Measurements from ENCODE around the gene FASN.

FASN gene

DNA sequence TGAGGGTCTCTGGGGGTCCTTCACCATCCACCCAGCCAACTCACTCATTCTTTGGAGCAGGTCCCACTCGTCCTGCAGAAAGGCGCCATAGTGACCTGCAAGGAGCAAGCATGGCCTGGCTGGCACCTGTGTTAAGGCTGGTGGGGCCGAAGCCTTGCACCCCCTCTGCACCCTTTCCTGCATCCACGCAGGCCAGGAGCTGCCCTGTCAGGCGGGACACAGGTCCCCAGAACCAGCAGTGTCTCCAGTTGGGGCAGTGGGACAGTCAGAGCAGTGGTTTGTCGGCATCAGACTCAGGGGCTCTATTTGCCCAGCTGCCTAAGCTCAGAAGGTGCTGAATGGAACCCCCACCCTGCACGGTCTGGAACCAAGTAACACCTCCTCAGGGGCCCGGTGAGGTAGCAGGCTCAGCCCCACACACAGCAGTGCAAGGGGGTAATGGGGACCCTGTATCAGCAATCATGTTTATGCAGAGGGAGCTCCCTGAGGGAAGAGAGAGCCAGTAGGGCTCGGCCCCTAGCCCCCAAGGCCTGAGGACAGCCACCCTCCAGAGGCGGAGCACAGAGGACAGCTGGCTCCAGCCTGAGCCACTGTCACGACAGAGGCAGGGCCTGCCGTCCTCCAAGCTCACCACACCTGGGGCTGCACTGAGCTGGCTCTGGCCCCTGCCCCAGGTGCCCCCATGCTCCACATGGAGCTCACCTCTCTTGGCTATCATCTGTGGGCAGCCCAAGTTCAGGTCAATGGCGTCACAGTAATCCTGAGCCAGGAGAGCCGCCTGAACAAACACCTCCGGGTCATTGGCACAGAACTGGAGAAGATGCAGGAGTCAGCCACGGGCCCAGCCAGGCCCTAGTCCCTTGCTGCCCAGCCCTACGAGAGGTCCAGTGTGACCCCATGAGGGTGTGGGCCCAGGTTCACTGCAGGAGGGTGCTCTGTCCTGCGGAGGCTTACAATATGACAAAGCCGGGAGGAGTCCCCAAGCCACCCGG lies 34.3 kb downstream of the FASN start:
- DNase-seq: no peak
- in situ Hi-C loops (cut with HindIII; ENCODE audit: low pct_ligation_motif_present, low pct_unique_long_range_greater_than_20kb, low sequenced_read_pairs): no loop called here

DNA sequence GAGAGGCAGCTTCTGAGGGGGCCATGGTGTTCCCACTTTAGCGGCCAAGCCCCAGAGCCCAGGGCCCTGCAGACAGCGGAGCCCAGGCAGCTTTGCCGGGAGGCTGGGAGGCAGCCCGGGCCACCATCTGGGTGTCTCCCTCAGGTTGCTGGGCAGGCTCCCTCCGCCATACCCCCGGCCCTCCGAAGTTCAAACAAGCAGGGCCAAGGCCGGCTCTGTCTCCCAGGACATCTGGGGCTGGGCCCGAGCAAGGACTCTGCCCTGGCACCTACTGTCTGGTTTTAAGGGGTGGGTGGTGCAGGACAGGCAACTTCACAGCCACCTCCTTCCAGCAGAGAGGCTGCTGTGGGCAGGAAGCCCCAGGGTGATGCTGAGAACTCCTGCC lies 35.1 kb downstream of the FASN start:
- in situ Hi-C loops (cut with HindIII; ENCODE audit: low pct_ligation_motif_present, low pct_unique_long_range_greater_than_20kb, low sequenced_read_pairs): no loop called here
- no peak for DNase-seq

DNA sequence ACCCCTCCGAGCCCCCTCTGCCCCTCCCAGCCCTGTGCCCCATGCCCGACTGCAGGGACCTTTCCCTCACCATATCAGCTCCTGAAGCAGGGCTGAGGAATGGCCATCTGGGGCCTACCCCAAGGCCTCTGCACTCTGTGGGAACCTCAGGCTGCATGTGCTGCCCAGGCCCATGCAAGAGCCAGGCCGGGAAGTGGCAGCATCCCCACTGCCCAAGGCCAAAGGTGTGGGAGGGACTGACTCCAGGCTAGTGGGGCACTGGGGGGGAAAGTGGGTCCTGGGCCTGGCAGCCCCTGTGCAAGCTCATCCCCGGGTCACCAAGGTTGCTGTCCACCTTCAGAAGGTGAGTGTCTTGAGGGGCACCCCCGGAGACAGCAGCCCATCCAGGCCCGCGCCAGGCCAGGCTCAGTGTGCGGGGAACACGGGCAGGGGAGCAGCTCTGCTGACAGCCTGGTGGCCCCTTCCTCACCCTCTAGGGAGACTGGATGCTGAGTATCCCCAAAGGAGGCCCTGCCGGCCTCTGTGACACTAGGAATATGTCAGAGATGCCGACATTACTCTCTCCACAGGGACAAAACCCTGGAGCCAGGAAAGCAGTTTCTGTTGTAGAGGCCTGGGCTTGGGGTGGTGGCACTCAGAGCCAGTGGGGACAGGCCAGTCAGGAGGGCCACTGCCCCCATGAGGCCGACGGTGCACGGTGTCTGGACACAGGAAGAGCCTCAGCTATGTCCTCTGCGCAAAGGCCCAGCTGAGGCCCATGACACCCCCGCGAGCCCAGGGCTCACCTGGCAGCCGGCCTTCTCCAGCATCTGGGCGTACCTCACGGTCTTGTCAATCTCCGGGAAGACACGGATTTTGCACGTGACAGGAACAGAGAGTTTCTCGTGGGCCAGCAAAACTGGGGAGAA lies 35.7 kb downstream of the FASN start:
- no peak for DNase-seq
- in situ Hi-C loops (cut with HindIII; ENCODE audit: low pct_ligation_motif_present, low pct_unique_long_range_greater_than_20kb, low sequenced_read_pairs): no loop called here

DNA sequence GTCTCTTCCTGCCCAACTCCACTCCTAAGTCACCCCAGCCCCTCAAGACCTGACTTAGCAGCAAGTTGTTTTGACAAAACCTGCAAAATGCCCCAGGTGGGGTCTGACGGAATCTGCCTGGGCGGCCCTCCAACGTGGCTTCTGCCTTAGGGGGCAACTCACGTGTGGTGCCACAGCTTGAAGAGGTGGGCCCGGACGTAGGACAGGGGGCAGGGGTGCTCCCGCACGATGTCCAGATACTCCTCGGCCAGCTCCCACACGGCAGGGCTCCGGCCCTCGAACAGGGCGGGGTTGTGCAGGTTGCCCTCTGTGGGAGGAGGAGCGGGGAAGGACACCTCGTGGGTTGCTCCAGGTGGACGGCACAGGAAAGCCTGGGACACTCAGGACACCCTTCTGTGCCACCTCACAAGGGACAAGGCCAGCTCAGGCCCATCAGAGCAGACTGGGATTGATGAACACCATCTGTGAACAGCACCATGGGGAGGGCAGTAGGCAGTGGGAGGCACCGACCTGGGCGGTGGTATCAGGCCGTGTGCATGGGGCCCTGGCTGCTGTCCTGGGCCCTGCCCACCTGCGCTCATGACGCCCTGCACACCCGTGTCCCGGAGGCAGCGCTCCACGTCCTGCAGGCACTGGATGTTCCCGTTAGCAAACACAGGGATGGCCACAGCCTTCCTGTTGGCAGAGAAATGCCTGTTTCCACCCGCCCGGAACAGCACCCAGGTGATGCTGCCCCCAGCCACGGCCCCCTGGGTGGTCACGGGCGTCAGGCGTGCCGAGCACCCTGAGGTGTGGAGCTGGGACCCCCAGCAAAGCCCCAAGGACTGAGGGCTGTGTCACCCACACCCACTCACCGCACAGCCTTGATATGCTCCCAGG lies 36.8 kb downstream of the FASN start:
- no peak for DNase-seq

DNA sequence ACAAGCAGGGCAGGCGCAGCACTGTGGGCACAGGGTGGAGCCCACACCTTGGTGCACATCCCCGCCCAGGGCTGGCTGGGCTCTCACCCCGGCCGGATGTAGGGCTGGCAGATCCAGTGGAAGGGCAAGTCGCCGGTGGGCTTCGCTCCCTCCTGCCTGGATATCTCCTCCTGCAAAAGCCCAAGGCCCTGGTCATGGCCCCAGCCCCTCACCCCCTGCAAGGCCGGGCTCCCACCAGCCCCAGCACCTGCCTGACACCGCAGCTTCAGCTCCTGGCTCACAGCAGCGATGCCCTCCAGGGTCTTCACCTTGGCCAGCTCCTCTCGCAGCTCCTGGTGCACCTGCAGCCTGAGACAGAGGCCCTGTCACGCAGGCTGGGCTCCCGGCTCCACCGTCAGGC lies 37.4 kb downstream of the FASN start:
- in situ Hi-C loops (cut with HindIII; ENCODE audit: low pct_ligation_motif_present, low pct_unique_long_range_greater_than_20kb, low sequenced_read_pairs): no loop called here
- no peak for DNase-seq

More for the DNA sequence above, 36.8 kb downstream of the FASN start:
- in situ Hi-C loops (cut with HindIII; ENCODE audit: low pct_ligation_motif_present, low pct_unique_long_range_greater_than_20kb, low sequenced_read_pairs): no loop called here

DNA sequence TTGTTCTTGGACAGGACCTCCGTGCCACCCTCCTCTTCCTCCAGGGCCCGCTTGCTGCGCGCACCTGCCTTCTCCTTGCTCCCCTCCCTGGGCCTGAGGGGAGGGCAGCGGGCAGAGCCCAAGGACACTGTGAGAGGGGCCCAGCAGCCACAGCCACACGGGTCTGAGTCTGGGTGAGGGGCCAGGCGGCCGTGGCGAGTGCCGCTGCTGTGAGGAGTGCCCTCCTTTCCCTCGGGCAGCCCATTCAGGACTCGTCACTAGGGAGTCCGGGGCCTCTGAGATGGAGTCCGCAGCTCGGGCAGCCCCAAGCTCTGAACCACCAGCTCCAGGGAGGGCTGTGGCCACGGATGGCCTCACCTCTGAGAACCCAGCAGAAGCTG lies 38.0 kb downstream of the FASN start:
- in situ Hi-C loops (cut with HindIII; ENCODE audit: low pct_ligation_motif_present, low pct_unique_long_range_greater_than_20kb, low sequenced_read_pairs): no loop called here
- no peak for DNase-seq

DNA sequence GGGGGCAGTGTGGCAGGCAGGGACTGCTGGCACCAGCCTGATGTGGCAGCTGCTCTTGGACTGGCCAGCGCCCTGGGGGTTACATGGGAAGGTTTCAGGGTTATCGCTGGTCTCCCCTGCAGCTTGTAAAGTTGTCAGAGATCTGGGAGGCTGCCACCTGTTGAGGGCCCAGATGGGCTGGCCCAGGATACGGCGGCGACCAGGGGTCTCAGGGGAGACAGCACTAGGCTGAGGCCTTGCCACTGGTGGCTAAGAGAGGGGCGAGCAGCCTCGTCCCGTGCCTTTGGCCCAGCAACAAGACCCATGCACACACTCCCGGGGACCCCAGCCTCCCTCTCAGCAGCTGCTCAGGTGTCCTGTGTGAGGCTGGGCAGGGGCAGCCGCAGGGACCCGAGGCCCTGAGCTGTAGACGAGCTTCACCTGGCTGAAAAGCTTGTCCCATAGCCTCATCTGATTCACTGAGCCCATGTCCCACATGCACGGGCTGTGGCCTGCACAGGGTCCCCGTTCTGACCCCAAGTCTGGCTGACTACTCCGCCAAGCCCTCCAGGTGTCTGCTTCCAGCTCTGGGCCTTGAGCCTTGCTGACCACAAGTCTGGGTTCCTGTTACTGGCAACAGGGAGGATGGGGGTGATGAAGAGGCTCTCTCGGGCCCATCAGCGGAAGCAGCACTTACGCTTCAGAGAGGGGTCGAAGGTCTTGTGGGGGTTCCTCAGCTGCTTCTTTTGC lies 38.6 kb downstream of the FASN start:
- no peak for DNase-seq
- in situ Hi-C loops (cut with HindIII; ENCODE audit: low pct_ligation_motif_present, low pct_unique_long_range_greater_than_20kb, low sequenced_read_pairs): no loop called here

DNA sequence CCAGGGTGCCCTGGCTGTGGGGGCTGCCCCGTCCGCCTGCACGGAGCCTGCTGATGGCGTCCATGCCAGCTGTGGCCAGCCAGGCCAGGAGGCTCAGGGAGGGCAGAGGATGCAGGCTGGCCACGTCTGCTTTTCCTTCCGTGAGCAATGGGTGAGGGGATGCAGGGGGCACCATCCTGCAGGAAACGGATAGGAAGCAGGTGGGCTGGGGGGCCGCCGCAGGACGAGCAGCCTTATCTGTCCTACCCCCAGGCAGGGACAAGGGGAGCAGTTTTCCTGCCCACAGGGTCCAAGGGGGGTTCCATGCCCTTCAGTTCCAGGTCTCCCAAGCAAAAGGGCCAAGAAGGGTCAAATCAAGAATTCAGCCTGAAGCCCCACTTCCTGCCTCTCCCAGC lies 39.2 kb downstream of the FASN start:
- in situ Hi-C loops (cut with HindIII; ENCODE audit: low pct_ligation_motif_present, low pct_unique_long_range_greater_than_20kb, low sequenced_read_pairs): no loop called here
- DNase-seq: no peak

DNA sequence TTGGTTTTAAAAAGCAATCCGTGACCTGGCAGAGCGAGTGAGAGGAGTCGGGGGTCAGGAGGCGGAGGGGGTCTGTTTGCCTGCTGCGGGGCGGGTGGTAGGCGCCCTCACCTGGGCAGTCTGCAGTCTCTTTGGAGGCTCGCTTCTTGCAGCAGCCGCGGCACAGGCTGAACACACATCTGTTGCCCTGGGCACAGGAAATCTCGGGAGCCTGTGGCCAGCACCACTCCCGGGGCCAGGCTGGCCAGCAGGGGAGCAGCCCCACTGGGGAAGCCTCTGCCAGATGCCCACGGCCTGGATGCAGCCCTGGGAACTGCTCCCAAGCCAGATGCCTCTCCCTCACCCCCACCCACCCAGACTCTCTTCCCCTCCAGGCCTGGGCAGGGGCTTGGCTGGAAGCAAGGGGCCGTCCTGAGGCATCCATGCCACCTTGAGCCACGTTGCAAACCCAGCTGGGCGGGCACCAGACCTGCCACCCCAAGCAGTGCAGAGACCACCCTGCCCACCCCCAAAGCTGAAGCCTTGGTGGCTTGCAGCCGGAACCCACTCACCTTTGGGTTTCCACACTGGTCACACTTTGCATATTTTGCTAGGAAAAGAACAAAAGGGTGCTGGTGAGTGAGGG lies 39.7 kb downstream of the FASN start:
- in situ Hi-C loops (cut with HindIII; ENCODE audit: low pct_ligation_motif_present, low pct_unique_long_range_greater_than_20kb, low sequenced_read_pairs): no loop called here
- DNase-seq: no peak

DNA sequence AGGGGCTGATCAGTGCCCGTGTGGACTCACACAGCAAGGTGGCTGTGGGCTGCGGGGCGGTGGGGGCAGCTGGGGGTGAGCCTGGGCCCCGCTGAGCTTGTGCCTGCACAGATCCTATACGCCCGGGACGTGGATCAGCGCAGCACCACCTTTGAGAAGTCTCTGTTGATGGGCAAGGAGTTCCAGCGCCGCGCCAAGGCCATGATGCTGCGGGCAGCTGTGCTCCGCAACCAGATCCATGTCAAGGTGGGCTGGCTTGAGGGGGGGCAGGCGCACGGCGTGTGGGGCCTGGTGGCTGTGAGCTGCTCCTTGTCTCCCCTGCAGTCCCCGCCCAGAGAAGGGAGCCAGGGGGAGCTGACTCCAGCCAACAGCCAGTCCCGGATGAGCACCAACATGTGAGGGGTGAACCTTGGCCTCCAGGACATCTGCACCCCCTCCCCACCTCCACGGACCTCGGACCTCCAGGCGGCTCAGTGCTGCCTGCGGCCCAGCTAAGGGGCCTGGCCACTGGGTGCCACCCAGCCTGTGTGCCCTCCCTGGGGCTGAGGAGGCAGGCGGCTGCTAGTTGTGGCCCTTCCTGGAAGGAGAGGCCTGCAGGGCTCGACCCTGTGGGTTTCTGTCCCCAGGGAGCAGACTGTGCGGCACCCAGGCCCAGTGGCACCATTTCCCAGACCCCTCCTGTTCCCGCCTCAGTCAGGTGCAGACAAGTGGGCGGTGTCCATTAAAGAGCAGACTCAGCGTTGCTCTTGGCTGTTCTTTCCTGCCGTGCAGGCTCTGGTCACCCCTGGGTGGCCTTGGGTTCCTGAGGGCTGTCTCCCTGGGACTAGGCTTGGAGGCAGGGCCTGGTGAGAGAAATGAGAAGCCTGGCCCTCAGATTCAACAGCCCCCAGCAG lies 41.1 kb downstream of the FASN start:
- no peak for DNase-seq
- in situ Hi-C loops (cut with HindIII; ENCODE audit: low pct_ligation_motif_present, low pct_unique_long_range_greater_than_20kb, low sequenced_read_pairs): no loop called here

DNA sequence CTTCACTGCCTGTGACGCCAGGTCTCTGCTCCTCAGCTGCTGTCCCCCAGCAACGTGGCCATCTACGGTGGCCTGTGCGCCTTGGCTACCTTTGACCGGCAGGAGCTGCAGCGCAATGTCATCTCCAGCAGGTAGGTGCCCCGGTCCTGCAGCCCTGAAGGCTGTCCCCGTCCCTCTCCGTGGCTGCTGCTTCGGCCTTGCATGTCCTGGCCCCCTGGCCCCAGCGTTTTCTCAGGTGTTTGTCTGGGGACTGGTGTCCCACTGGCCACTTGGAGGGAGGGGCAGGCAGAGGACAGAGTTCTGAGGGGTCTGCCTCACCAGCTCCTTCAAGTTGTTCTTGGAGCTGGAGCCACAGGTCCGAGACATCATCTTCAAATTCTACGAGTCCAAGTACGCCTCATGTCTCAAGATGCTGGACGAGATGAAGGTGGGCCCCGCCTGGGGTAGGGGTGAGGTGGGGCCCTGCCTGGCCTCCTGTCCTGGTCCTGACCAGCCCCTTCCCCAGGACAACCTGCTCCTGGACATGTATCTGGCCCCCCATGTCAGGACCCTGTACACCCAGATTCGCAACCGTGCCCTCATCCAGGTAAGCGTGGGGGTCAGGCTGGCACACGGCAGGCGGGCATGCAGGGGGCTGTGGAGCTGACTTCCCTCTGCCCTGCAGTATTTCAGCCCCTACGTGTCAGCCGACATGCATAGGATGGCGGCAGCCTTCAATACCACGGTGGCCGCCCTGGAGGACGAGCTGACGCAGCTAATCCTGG lies 41.9 kb downstream of the FASN start:
- DNase-seq: no peak
- in situ Hi-C loops (cut with HindIII; ENCODE audit: low pct_ligation_motif_present, low pct_unique_long_range_greater_than_20kb, low sequenced_read_pairs): no loop called here

DNA sequence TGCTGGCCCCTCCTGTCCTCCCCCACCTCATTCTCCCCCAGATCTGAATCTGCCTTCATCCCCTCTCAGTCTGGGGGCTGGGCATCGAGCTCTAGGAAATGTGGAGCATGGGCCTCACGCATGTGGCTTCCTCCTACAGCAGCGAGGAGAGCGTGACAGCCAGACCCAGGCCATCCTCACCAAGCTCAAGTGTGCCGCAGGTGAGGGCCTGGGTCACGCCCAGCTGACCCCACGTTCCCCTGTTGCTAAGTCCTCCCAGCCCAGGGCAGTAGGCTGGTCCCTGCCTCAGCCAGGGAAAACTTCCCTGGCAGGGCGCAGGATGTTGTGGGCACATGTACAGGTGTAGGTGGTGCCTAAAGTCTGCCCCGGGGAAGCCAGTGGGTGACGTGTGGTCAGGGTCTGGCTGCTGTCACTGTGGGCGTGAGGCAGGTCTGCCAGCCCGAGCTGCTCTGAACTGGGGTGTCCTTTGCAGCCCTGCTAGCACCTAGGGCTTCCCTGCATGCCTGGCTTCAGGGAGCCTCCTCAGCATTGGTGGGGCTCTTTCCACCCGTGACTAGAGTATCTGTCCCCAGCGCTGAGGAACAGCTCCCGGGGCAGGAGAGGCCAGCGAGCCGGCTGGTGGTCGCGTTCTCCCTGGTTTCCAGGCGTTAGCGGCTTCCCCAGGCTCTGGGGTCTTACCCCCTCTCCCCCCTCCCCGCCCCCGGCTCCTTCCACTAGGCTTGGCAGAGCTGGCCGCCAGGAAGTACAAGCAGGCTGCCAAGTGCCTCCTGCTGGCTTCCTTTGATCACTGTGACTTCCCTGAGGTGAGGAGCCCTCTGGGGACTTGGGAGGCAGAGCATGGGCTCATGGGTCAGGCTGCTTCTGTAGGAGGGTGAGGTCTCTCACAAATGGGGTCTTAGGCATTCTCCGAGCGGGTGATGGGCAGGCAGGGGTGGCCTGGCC lies 42.7 kb downstream of the FASN start:
- in situ Hi-C loops (cut with HindIII; ENCODE audit: low pct_ligation_motif_present, low pct_unique_long_range_greater_than_20kb, low sequenced_read_pairs): no loop called here
- no peak for DNase-seq

DNA sequence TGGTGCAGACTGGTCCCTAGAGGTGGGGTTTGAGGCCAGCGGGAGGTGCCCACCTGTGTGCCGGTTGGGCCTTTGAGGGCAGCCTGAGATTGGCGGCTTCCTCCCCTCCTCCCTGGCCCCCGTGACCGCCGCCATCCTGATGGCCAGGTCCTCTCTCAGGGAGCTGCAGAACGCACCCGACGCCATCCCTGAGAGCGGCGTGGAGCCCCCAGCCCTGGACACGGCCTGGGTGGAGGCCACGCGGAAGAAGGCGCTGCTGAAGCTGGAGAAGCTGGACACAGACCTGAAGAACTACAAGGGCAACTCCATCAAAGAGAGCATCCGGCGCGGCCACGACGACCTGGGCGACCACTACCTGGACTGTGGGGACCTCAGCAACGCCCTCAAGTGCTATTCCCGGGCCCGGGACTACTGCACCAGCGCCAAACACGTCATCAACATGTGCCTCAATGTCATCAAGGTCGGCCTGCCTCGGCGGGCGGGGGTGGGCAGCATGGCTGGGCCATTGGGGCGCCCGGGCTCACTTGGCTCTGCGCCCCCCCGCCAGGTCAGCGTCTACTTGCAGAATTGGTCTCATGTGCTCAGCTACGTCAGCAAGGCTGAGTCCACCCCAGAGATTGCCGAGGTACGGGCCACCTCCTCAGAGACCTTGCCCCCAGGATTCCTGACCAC lies 43.5 kb downstream of the FASN start:
- in situ Hi-C loops (cut with HindIII; ENCODE audit: low pct_ligation_motif_present, low pct_unique_long_range_greater_than_20kb, low sequenced_read_pairs): no loop called here
- DNase-seq: no peak

DNA sequence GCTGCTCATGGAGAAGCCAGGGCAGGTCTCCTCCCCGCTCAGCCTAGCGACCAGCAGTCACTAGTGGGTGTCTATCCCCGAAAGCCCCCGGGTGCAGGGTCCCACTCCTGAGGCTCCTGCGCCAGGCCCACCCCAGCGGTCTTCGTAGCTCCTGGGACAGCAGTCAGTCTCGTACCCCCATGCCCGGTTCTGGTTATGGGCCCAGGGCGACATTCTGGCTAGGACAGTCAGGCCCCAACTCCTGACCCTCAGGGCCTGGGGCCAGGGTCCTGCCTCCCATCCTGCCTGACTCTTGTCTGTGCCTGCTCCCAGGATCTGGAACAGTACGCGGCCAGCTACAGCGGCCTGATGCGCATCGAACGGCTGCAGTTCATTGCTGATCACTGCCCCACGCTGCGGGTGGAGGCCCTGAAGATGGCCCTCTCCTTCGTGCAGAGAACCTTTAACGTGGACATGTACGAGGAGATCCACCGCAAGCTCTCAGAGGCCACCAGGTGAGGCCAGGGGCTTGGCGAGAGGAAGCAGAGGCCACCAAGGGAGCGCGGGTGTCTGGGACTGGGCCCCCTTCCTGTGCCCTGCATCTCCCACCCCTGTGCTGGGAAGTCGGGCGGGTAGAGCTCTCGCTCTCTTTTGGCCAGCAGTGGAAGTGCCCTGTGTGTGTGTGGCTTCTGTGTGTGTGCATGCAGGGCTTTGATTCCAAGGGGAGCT lies 44.3 kb downstream of the FASN start:
- DNase-seq: no peak
- in situ Hi-C loops (cut with HindIII; ENCODE audit: low pct_ligation_motif_present, low pct_unique_long_range_greater_than_20kb, low sequenced_read_pairs): no loop called here

Data from ACHN (cell line).